ENCODE results near the gene GLRA1.

GRCh38 chr5:151811593-151812321, 112.9 kb downstream of the GLRA1 start:
- TF ChIP-seq CTCF (conservative IDR thresholded peaks at IDR 0.05; ENCODE audit: low read depth, low read length): no peak
- TF ChIP-seq EZH2 (IDR thresholded peaks at IDR 0.05; ENCODE audit: low read length, unreplicated experiment): no peak
